ENCODE data around the gene CSTF1. TPM values are rescaled to one million over a fixed set of nuclear protein-coding genes. Genes with fewer than 3 reads are reported as not detected.

The CSTF1 gene
- polyA plus RNA-seq, 1 of the 3 experiments (the other 2 are of a cell fraction), result 23.4 TPM

DNA sequence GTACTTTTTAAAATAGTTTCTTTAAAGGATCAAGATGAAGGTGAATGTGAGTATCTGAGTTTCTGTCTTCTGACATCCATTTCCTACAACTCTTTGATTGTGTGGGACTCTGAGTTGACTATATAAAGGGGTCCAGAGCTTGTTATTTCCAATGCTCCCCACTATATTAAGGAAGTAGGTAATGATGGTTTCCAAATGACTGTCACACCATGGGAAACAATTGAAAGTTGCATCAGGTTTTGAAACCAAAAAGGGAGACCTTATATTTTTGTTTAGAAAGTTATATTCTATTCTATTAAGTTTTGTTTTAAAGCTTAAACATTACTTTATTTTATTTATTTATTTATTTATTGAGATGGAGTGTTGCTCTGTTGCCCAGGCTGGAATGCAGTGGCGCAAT lies 30.8 kb downstream of the CSTF1 start:
- H3K9me2 ChIP-seq, result no peaks in the 10 kb centered on the region
- H3K9ac ChIP-seq, result no peak overlapping the region
- no peaks in the 10 kb centered on the region for H3K9me3 ChIP-seq
- ChIA-PET POLR2A (no interaction called here), CTCF (interaction anchor here (0.6 kb wide), 1 partner anchor 1173 kb away, joined by 3 read pairs; no protein-coding TSS in a partner anchor)
- DNase-seq, result no peak
- H3K27ac ChIP-seq (ENCODE audit: low read depth in 2 of 2, low read length in 1 of 2), result no peak overlapping the region
- peaks cover 3% of the 10 kb centered on the region for H3F3A ChIP-seq (replicated peaks; ENCODE audit: insufficient read depth)
- no peaks in the 10 kb centered on the region for H4K20me1 ChIP-seq (ENCODE audit: insufficient read depth)
- no peak overlapping the region for H3K4me2 ChIP-seq
- peak overlapping the region; percentile 69; the same call in 1 of the 2 replicates for H2AFZ ChIP-seq (ENCODE audit: low read depth)
- 96% methylated on average over 1 of the region's 1 CpG for WGBS (ENCODE audit: low lambda C conversion rate)
- H3K79me2 ChIP-seq (ENCODE audit: insufficient read depth), result no peaks in the 10 kb centered on the region
- no peaks in the 10 kb centered on the region for H3K36me3 ChIP-seq (replicated peaks in 1 of 2; ENCODE audit: control insufficient read depth in 1 of 2, insufficient read depth in 2 of 2, low read length in 1 of 2)
- H3K4me3 ChIP-seq (ENCODE audit: low read depth in 2 of 2, low read length in 1 of 2), result no peak overlapping the region
- no peak for TF ChIP-seq RXRA (IDR thresholded peaks at IDR 0.05; ENCODE audit: borderline replicate concordance, low read depth)
- TF ChIP-seq, protein P1, sequence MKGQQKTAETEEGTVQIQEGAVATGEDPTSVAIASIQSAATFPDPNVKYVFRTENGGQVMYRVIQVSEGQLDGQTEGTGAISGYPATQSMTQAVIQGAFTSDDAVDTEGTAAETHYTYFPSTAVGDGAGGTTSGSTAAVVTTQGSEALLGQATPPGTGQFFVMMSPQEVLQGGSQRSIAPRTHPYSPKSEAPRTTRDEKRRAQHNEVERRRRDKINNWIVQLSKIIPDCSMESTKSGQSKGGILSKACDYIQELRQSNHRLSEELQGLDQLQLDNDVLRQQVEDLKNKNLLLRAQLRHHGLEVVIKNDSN (IDR thresholded peaks at IDR 0.05; ENCODE audit: borderline replicate concordance, low read depth), result no peak
- TF ChIP-seq, protein P2, sequence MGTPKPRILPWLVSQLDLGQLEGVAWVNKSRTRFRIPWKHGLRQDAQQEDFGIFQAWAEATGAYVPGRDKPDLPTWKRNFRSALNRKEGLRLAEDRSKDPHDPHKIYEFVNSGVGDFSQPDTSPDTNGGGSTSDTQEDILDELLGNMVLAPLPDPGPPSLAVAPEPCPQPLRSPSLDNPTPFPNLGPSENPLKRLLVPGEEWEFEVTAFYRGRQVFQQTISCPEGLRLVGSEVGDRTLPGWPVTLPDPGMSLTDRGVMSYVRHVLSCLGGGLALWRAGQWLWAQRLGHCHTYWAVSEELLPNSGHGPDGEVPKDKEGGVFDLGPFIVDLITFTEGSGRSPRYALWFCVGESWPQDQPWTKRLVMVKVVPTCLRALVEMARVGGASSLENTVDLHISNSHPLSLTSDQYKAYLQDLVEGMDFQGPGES (IDR thresholded peaks at IDR 0.05; ENCODE audit: low read depth, low read length), result no peak
- TF ChIP-seq SMC3 (IDR thresholded peaks at IDR 0.05; ENCODE audit: low read depth, low read length), result no peak
- TF ChIP-seq YY1 (IDR thresholded peaks at IDR 0.05; ENCODE audit: low read depth), result no peak
- TF ChIP-seq POLR2AphosphoS5 (IDR thresholded peaks at IDR 0.05; ENCODE audit: low read depth, low read length), result no peak
- no peak for TF ChIP-seq GATA2 (CRISPR knock-in tag; IDR thresholded peaks at IDR 0.05)
- TF ChIP-seq, protein P3, sequence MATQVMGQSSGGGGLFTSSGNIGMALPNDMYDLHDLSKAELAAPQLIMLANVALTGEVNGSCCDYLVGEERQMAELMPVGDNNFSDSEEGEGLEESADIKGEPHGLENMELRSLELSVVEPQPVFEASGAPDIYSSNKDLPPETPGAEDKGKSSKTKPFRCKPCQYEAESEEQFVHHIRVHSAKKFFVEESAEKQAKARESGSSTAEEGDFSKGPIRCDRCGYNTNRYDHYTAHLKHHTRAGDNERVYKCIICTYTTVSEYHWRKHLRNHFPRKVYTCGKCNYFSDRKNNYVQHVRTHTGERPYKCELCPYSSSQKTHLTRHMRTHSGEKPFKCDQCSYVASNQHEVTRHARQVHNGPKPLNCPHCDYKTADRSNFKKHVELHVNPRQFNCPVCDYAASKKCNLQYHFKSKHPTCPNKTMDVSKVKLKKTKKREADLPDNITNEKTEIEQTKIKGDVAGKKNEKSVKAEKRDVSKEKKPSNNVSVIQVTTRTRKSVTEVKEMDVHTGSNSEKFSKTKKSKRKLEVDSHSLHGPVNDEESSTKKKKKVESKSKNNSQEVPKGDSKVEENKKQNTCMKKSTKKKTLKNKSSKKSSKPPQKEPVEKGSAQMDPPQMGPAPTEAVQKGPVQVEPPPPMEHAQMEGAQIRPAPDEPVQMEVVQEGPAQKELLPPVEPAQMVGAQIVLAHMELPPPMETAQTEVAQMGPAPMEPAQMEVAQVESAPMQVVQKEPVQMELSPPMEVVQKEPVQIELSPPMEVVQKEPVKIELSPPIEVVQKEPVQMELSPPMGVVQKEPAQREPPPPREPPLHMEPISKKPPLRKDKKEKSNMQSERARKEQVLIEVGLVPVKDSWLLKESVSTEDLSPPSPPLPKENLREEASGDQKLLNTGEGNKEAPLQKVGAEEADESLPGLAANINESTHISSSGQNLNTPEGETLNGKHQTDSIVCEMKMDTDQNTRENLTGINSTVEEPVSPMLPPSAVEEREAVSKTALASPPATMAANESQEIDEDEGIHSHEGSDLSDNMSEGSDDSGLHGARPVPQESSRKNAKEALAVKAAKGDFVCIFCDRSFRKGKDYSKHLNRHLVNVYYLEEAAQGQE (IDR thresholded peaks at IDR 0.05; ENCODE audit: low read depth, low read length), result no peak
- no peak for TF ChIP-seq FOXM1 (IDR thresholded peaks at IDR 0.05; ENCODE audit: low read depth)
- TF ChIP-seq RCOR1 (IDR thresholded peaks at IDR 0.05; ENCODE audit: low read length), result no peak
- TF ChIP-seq, protein P4, sequence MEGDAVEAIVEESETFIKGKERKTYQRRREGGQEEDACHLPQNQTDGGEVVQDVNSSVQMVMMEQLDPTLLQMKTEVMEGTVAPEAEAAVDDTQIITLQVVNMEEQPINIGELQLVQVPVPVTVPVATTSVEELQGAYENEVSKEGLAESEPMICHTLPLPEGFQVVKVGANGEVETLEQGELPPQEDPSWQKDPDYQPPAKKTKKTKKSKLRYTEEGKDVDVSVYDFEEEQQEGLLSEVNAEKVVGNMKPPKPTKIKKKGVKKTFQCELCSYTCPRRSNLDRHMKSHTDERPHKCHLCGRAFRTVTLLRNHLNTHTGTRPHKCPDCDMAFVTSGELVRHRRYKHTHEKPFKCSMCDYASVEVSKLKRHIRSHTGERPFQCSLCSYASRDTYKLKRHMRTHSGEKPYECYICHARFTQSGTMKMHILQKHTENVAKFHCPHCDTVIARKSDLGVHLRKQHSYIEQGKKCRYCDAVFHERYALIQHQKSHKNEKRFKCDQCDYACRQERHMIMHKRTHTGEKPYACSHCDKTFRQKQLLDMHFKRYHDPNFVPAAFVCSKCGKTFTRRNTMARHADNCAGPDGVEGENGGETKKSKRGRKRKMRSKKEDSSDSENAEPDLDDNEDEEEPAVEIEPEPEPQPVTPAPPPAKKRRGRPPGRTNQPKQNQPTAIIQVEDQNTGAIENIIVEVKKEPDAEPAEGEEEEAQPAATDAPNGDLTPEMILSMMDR (IDR thresholded peaks at IDR 0.05), result no peak
- no peak for TF ChIP-seq TAF1 (IDR thresholded peaks at IDR 0.05; ENCODE audit: borderline replicate concordance, low read depth, low read length)
- no peak for TF ChIP-seq EP300 (IDR thresholded peaks at IDR 0.05; ENCODE audit: borderline replicate concordance in 1 of 2, low read depth in 1 of 2, low read length in 1 of 2)
- no peak for TF ChIP-seq FOSL2 (IDR thresholded peaks at IDR 0.05; ENCODE audit: borderline replicate concordance, low read depth)
- TF ChIP-seq RAD21 (IDR thresholded peaks at IDR 0.05; ENCODE audit: low read length), result no peak
- no peak for TF ChIP-seq TEAD4 (IDR thresholded peaks at IDR 0.05; ENCODE audit: borderline replicate concordance, insufficient read depth)
- TF ChIP-seq, protein P5, sequence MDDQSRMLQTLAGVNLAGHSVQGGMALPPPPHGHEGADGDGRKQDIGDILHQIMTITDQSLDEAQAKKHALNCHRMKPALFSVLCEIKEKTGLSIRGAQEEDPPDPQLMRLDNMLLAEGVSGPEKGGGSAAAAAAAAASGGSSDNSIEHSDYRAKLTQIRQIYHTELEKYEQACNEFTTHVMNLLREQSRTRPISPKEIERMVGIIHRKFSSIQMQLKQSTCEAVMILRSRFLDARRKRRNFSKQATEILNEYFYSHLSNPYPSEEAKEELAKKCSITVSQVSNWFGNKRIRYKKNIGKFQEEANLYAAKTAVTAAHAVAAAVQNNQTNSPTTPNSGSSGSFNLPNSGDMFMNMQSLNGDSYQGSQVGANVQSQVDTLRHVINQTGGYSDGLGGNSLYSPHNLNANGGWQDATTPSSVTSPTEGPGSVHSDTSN (IDR thresholded peaks at IDR 0.05), result no peak
- H3K4me1 ChIP-seq (ENCODE audit: control insufficient read depth in 1 of 2, insufficient read depth in 2 of 2, low read depth in 1 of 2, low read length in 1 of 2), result peaks cover 0 to 16% of the 10 kb centered on the region in 2 experiments; a peak in 1 of 4 replicates
- no peaks in the 10 kb centered on the region for H3K27me3 ChIP-seq (ENCODE audit: insufficient read depth)
